ENCODE results near the gene ZNF576.
"Not testable (repeated sequence)": the region's sequence is repeated elsewhere in the genome, so short reads cannot be mapped to it uniquely, and the experiment has no call there.

The ZNF576 gene

DNA sequence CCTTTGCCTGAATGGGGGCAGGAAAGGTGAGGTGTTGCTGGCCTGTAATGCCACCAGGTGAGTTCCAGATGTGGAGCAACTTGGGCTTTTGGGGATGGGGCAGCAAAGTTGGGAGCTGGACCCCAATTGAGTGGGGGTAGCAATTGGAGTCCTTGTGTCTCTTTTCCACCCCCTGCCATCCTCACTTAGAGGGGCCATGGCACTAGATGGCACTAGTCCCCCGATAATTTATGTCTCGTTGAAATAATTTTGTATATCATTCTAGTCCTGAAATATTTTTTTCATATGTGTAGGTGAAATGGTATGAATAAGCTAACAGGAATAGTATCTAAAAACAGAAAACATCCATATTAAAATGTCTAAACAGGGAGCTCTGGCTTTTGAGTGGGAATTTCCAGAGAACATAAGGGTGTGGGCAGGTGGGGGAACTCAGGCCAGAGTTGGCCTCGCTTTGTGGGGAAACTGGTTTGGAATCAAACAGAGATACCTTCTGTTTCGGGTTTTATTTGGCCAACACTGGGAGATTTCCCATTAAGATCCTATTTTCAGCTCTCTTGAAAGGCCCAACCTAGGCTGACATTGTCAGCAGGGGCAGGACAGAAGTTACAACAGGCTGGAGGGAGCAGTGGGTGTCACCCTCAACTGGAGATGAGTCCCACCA lies 3.4 kb downstream of the ZNF576 start:
- H3K27me3 Mint-ChIP-seq (ENCODE audit: low read depth) = no peaks in the 10 kb centered on the region
- no peak overlapping the region for H3K4me3 Mint-ChIP-seq
- peaks cover 26% of the 10 kb centered on the region for H3K4me1 Mint-ChIP-seq
- H3K9me3 Mint-ChIP-seq = no peaks in the 10 kb centered on the region
- no peak overlapping the region for H3K27ac Mint-ChIP-seq
- H3K36me3 Mint-ChIP-seq (ENCODE audit: low read depth) = peaks cover 16% of the 10 kb centered on the region
- TF ChIP-seq, protein P1, sequence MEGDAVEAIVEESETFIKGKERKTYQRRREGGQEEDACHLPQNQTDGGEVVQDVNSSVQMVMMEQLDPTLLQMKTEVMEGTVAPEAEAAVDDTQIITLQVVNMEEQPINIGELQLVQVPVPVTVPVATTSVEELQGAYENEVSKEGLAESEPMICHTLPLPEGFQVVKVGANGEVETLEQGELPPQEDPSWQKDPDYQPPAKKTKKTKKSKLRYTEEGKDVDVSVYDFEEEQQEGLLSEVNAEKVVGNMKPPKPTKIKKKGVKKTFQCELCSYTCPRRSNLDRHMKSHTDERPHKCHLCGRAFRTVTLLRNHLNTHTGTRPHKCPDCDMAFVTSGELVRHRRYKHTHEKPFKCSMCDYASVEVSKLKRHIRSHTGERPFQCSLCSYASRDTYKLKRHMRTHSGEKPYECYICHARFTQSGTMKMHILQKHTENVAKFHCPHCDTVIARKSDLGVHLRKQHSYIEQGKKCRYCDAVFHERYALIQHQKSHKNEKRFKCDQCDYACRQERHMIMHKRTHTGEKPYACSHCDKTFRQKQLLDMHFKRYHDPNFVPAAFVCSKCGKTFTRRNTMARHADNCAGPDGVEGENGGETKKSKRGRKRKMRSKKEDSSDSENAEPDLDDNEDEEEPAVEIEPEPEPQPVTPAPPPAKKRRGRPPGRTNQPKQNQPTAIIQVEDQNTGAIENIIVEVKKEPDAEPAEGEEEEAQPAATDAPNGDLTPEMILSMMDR (IDR thresholded peaks at IDR 0.05; ENCODE audit: unreplicated experiment in 3 of 3) = no peak

DNA sequence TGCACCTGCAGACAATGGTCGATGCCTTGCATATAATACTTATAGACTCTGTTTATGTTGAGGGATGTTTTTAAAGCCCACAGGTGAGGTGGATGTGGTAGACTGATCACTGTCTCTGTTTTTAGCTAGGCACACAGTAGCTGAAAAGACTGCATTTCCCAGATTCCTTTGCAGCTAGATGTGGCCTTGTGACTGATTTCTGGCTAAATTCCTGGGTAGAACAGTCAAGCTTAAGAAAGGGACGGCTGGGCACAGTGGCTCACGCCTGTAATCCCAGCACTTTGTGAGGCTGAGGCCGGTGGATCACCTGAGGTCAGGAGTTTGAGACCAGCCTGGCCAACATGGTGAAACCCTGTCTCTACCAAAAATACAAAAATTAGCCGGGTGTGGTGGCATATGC lies 3.9 kb downstream of the ZNF576 start:
- H3K4me3 Mint-ChIP-seq; H3K27ac Mint-ChIP-seq; H3K9me3 Mint-ChIP-seq; H3K27me3 Mint-ChIP-seq (ENCODE audit: low read depth): not testable (repeated sequence)
- Mint-ChIP-seq H3K36me3 (ENCODE audit: low read depth) (peaks cover 20% of the 10 kb centered on the region), H3K4me1 (peaks cover 26% of the 10 kb centered on the region)

DNA sequence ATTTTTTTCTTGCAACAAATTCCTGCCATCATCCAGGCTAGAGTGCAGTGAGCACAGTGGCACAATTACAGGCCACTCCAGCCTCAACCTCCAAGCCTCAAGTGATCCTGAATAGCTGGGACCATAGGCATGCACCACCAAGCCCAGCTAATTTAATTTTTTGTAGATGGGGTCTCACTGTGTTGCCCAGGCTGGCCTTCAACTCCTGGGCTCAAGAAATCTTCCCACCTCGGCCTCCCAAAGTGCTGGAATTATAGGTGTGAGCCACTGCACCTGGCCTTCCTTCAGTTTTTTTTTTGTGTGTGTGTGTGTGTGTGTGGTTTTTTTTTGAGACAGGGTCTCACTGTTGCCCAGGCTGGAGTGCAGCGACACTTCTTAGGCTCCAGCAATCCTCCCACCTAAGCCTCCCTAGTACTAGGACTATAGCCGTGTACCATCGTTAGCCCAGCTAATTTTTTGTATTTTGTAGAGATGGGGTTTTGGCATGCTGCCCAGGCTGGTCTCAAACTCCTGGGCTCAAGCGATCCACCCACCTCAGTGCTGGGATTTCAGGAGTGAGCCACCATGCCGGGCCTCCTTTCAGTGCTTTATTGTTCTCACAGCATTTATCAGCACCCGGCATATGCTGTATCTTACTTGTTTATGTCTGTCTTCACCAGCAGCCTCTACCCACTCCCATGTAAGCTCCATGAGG lies 9.6 kb downstream of the ZNF576 start:
- Mint-ChIP-seq H3K27ac (no peak overlapping the region), H3K27me3 (ENCODE audit: low read depth) (no peaks in the 10 kb centered on the region), H3K4me3 (no peak overlapping the region), H3K36me3 (ENCODE audit: low read depth) (peaks cover 40% of the 10 kb centered on the region), H3K9me3 (no peaks in the 10 kb centered on the region), H3K4me1 (peaks cover 7% of the 10 kb centered on the region)
- TF ChIP-seq, protein P1 (IDR thresholded peaks at IDR 0.05; ENCODE audit: unreplicated experiment in 3 of 3) = no peak

DNA sequence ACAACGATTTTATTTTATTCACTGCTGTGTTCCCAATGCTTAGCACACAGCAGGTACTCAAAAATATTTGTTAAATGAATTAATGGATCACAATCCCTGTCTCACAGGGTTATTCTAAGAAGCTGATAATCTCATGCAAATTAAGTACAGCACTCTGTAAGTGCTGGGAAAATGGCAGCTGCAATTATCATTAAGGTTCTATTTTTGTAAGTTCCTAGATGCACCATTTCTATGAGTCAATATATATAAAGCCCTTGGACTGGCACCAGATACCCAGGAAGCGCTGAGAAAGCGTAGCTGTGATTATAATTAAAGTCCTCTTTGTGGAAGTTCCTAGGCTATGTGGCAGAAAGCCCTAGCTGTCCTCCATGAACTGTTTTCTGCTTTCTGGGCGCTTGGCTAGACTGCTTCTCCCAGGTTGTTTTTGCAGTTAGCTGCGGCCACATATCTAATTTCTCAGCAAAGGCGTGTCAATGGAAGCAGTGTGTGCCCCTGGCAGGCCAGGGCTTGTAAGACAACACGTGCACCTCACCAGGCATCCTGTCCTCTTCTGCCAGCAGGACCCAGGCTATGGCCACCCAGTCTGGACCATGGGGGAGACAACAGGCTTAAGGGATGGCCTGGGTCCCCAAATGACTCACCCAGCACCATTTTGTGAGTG lies 10.3 kb downstream of the ZNF576 start:
- H3K27ac Mint-ChIP-seq = peak overlapping the region; percentile 13 to 43 (median 43)
- H3K4me1 Mint-ChIP-seq = peaks cover 7% of the 10 kb centered on the region
- no peaks in the 10 kb centered on the region for H3K9me3 Mint-ChIP-seq
- peak overlapping the region in 1 of 3 experiments; percentile 38 for H3K4me3 Mint-ChIP-seq
- TF ChIP-seq, protein P1 (IDR thresholded peaks at IDR 0.05; ENCODE audit: unreplicated experiment in 3 of 3) = no peak
- H3K27me3 Mint-ChIP-seq (ENCODE audit: low read depth) = no peaks in the 10 kb centered on the region
- H3K36me3 Mint-ChIP-seq (ENCODE audit: low read depth) = peaks cover 36% of the 10 kb centered on the region

DNA sequence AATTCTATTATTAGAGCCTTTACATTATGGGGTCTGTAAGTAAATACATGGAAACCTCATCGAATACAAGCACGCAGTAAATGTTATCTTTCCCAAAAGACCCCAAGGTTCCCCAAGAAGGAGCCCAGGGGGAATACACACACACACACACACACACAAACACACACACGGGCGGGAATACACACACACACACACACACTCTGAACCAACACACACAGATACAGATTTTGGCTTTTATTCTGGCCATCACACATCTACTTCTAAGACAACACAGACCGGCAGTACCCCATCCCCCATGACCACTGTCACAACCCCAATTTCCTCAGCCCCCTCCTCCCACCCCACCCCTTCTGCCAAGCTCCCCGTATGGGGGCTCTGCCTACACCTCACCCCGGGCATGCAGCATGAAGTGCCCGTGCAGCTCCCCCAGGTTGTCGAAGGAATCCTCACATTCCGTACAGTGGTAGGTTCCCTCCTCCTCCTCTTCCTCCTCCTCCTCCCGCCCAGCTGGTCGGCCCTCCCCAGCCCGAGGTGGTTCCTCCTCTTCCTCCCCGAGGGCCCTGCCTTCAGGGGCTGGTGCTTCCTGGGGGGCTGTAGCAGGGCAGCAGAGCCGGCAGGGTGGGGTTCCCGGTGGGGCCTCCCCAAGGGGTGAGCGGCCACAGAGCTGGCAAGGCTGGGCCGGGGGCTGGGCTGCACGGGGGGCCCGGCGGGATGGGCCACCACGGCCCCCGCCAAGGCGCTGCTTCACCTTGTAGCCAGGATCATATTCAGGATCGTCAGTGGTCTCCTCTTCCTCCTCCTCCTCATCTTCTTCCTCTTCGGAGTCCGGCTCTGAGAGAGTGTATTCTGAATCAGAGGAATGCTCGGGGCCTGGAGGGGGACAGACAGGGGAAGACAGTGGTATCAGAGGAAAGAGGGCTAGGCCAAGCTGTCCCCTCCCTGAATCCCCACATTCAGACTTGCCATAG lies 11.1 kb downstream of the ZNF576 start:
- peak overlapping the region; percentile 13 to 64 (median 43) for H3K27ac Mint-ChIP-seq
- peaks cover 44% of the 10 kb centered on the region for H3K36me3 Mint-ChIP-seq (ENCODE audit: low read depth)
- peak overlapping the region in 1 of 3 experiments; percentile 1 for H3K4me3 Mint-ChIP-seq
- no peaks in the 10 kb centered on the region for H3K27me3 Mint-ChIP-seq (ENCODE audit: low read depth)
- TF ChIP-seq, protein P1 (IDR thresholded peaks at IDR 0.05; ENCODE audit: unreplicated experiment in 3 of 3) = no peak
- peaks cover 7% of the 10 kb centered on the region for H3K4me1 Mint-ChIP-seq
- no peaks in the 10 kb centered on the region for H3K9me3 Mint-ChIP-seq
